HCT116 (cell line): ENCODE data around the gene GRHPR. TPM values are rescaled to one million over a fixed set of nuclear protein-coding genes. Genes with fewer than 3 reads are reported as not detected.

Experiments used
- ATAC-seq: fragments of 200-7000 bp; cut with Tn5 transposase; 2 replicates; pipeline ENCODE4 v1.9.1; 2020; ENCODE audit warnings: mild to moderate bottlenecking, moderate library complexity
- BruUV-seq: library from RNA; stranded (reverse); fragments of 400-500 nt; replicated peaks from 2 replicates; lab custom pipeline; 2021; lab: Mats Ljungman, UMichigan
- CTCF ChIA-PET: fragments of 300-600 bp; sonication (Branson Sonifier 250); formaldehyde crosslinking; loops from one replicate; lab custom pipeline; 2021; ENCODE audit warnings: antibody characterized with exemption; lab: Charles Lee
- POLR2A ChIA-PET: fragments of 300-600, 350-600 bp; sonication (Branson Sonifier 250); formaldehyde crosslinking; loops from one replicate; lab custom pipeline; 2021; ENCODE audit warnings: antibody characterized with exemption; lab: Charles Lee
- RAD21 ChIA-PET, 2 experiments: fragments of 300-600 bp; sonication (Branson Sonifier 250); formaldehyde crosslinking; loops; one replicate each; lab custom pipeline; 2023; ENCODE audit warnings: low total read pairs in 2 of 2; ENCODE audit not compliant: uncharacterized antibody in 2 of 2, unreplicated experiment in 2 of 2, low non-redundant PET in 1 of 2; lab: Charles Lee
- DNase-seq: peaks from one replicate; pipeline ENCODE4 v3.0.0-alpha.2; 2010; ENCODE audit warnings: low read depth, low spot score
- H2AFZ ChIP-seq: fragments of 200-600 bp; shearing (Covaris generic), sonication (generic); 2 replicates; pipeline ENCODE4 v1.6.1; 2017; ENCODE audit warnings: low read depth, mixed run types, mixed read lengths, antibody characterized with exemption, low read length; ENCODE audit not compliant: poor library complexity, severe bottlenecking
- H3K27ac ChIP-seq: 2 replicates; pipeline ENCODE4 v1.5.1; 2012; ENCODE audit warnings: low read depth, low read length
- H3K27me3 ChIP-seq: fragments of 200-600 bp; sonication (generic); 2 replicates; pipeline ENCODE4 v1.6.1; 2016; ENCODE audit warnings: mixed run types, low read length, mixed read lengths; ENCODE audit not compliant: insufficient read depth
- H3K36me3 ChIP-seq, 2 experiments: fragments of 200-500 bp in 1 of 2; fragments of 200-600 bp in 1 of 2; sonication (Bioruptor generic) in 1 of 2; sonication (generic) in 1 of 2; 2 replicates each; pipeline versions ENCODE4 v1.5.1 to v1.6.1; 2014 to 2016; ENCODE audit warnings: low read length in 2 of 2, inconsistent platforms in 1 of 2, mixed read lengths in 1 of 2, mixed run types in 1 of 2; ENCODE audit not compliant: insufficient read depth in 2 of 2, control insufficient read depth in 1 of 2
- H3K4me1 ChIP-seq, 2 experiments: fragments of 200-600 bp in 1 of 2; sonication (generic) in 1 of 2; 2 replicates each; pipeline versions ENCODE4 v1.5.1 to v1.6.1; 2012 to 2017; ENCODE audit warnings: low read length in 2 of 2, inconsistent platforms in 1 of 2, mild to moderate bottlenecking in 1 of 2, mixed read lengths in 1 of 2, mixed run types in 1 of 2, moderate library complexity in 1 of 2; ENCODE audit not compliant: insufficient read depth in 2 of 2, control insufficient read depth in 1 of 2
- H3K4me2 ChIP-seq: fragments of 200-600 bp; sonication (generic); 2 replicates; pipeline ENCODE4 v1.6.1; 2017; ENCODE audit warnings: mixed run types, low read length, mixed read lengths
- H3K4me3 ChIP-seq, 2 experiments: fragments of 200-600 bp in 1 of 2; sonication (generic) in 1 of 2; replicated peaks in 1 of 2; 2 replicates each; pipeline ENCODE4 v1.5.1; 2011 to 2016; ENCODE audit warnings: low read length in 2 of 2, control low read depth in 1 of 2, low read depth in 1 of 2, mild to moderate bottlenecking in 1 of 2, mixed read lengths in 1 of 2, mixed run types in 1 of 2
- H3K79me2 ChIP-seq: fragments of 200-600 bp; sonication (generic); 2 replicates; pipeline ENCODE4 v1.6.1; 2017; ENCODE audit warnings: mild to moderate bottlenecking, mixed run types, low read length, moderate library complexity, mixed read lengths; ENCODE audit not compliant: insufficient read depth
- H3K9ac ChIP-seq: fragments of 200-600 bp; sonication (generic); 2 replicates; pipeline ENCODE4 v1.6.1; 2016; ENCODE audit warnings: low read length, mixed read lengths
- H3K9me2 ChIP-seq: fragments of 200-600 bp; sonication (generic), shearing (Covaris generic); 2 replicates; pipeline ENCODE4 v1.6.1; 2017; ENCODE audit warnings: mixed run types, mild to moderate bottlenecking, moderate library complexity; ENCODE audit not compliant: insufficient read depth
- H3K9me3 ChIP-seq, 2 experiments: fragments of 200-500 bp in 1 of 2; fragments of 200-600 bp in 1 of 2; sonication (Bioruptor generic) in 1 of 2; sonication (generic) in 1 of 2; 2 replicates each; pipeline ENCODE4 v1.6.1; 2014 to 2017; ENCODE audit warnings: low read length in 2 of 2, mixed read lengths in 2 of 2, inconsistent platforms in 1 of 2, low read depth in 1 of 2, mild to moderate bottlenecking in 1 of 2, mixed run types in 1 of 2, moderate library complexity in 1 of 2; ENCODE audit not compliant: control insufficient read depth in 1 of 2, insufficient read depth in 1 of 2
- H4K20me1 ChIP-seq: fragments of 200-600 bp; sonication (generic), shearing (Covaris generic); 2 replicates; pipeline ENCODE4 v1.6.1; 2017; ENCODE audit warnings: mixed run types, mild to moderate bottlenecking, moderate library complexity; ENCODE audit not compliant: insufficient read depth
- CEBPB ChIP-seq: IDR thresholded peaks from 2 replicates; pipeline ENCODE4 v1.6.1; 2012; ENCODE audit warnings: low read depth
- EGR1 ChIP-seq: IDR thresholded peaks from 2 replicates; pipeline ENCODE4 v1.6.1; 2012; ENCODE audit warnings: low read depth
- EZH2 ChIP-seq: fragments of 200-600 bp; sonication (generic); IDR thresholded peaks from 2 replicates; pipeline ENCODE4 v1.6.1; 2017; ENCODE audit warnings: antibody characterized with exemption, mixed run types
- EZH2phosphoT487 ChIP-seq: fragments of 200-600 bp; IDR thresholded peaks from 2 replicates; pipeline ENCODE4 v1.6.1; 2018; ENCODE audit warnings: antibody characterized with exemption, borderline replicate concordance
- POLR2AphosphoS5 ChIP-seq: IDR thresholded peaks from 2 replicates; pipeline ENCODE4 v1.6.1; 2011; ENCODE audit warnings: mild to moderate bottlenecking, low read depth, low read length, moderate library complexity
- REST ChIP-seq: IDR thresholded peaks from 2 replicates; pipeline ENCODE4 v1.6.1; 2012; ENCODE audit warnings: low read depth
- TCF7L2 ChIP-seq: IDR thresholded peaks from 2 replicates; pipeline ENCODE4 v1.7.0; 2011; ENCODE audit warnings: borderline replicate concordance, inconsistent platforms; ENCODE audit not compliant: insufficient read depth, insufficient read length; ENCODE audit errors: extremely low read depth
- YY1 ChIP-seq: IDR thresholded peaks from 2 replicates; pipeline ENCODE4 v1.6.1; 2011; ENCODE audit warnings: low read length, low read depth, moderate library complexity, mild to moderate bottlenecking; ENCODE audit not compliant: insufficient replicate concordance; ENCODE audit errors: extremely low read depth
- ZBTB33 ChIP-seq: IDR thresholded peaks from 2 replicates; pipeline ENCODE4 v1.6.1; 2011; ENCODE audit warnings: mild to moderate bottlenecking, low read length, moderate library complexity; ENCODE audit not compliant: insufficient replicate concordance; ENCODE audit errors: extremely low read depth
- ZFX ChIP-seq: fragments of 450-650 bp; IDR thresholded peaks from 2 replicates; pipeline ENCODE4 v1.6.1; 2017
- intact Hi-C: fragments of 100-400 bp; cut with micrococcal nuclease; formaldehyde crosslinking; loops from 2 replicates; pipeline ENCODE4 v1.10.0; 2022
- total RNA-seq: library from RNA; stranded (reverse); gene quantifications from one replicate; pipeline ENCODE4 v1.2.1, GENCODE V29; 2021; ENCODE audit not compliant: unreplicated experiment

The GRHPR gene
- total RNA-seq, 1 experiment from 2014 or later = 106 TPM

- Histone ChIP-seq H3K9ac (no peak overlapping the region), H3K27ac (peak overlapping the region; percentile 9; the same call in 1 of the 2 replicates), H4K20me1 (no peaks in the 10 kb centered on the region), H3K9me2 (no peaks in the 10 kb centered on the region), H3K4me3 (peak overlapping the region in 1 of 2 experiments; percentile 96; a peak in 1 of 4 replicates)
- no peak for DNase-seq
- TF ChIP-seq ZFX = no peak
- no peak for TF ChIP-seq POLR2AphosphoS5
- no peak for TF ChIP-seq REST
- no peak for TF ChIP-seq CEBPB
- TF ChIP-seq ZBTB33 = no peak
- TF ChIP-seq EZH2 = no peak
- TF ChIP-seq TCF7L2 = no peak
- no peak for TF ChIP-seq EGR1
- no peak for TF ChIP-seq YY1
- TF ChIP-seq EZH2phosphoT487 = no peak
- TF ChIP-seq, all 23 proteins: peak for 0
- Histone ChIP-seq H3K4me1 (peaks cover 4 to 18% of the 10 kb centered on the region in 2 experiments; a peak in 3 of 4 replicates), H3K27me3 (no peaks in the 10 kb centered on the region), H3K4me2 (peak overlapping the region; percentile 88), H3K36me3 (peaks cover 24 to 32% of the 10 kb centered on the region in 2 experiments), H2AFZ (no peak overlapping the region), H3K9me3 (no peaks in the 10 kb centered on the region), H3K79me2 (peaks cover 47% of the 10 kb centered on the region)
- no peak for ATAC-seq
- POLR2A ChIA-PET = no interaction called here
- intact Hi-C loops = no loop called here
- BruUV-seq = no TSS peak
- CTCF ChIA-PET = interaction anchor here (1.1 to 1.2 kb wide), 2 partner anchors 9 to 429 kb away, joined by 3 read pairs; no protein-coding TSS in a partner anchor
- RAD21 ChIA-PET = no interaction called here
Observed at GRCh38 chr9:37424204-37424685, 1.7 kb downstream of the GRHPR start.
